KG1 (cell line): Measurements from ENCODE around the gene TOMM70.
"Not testable (repeated sequence)": the region's sequence is repeated elsewhere in the genome, so short reads cannot be mapped to it uniquely, and the experiment has no call there.

ENCODE experiments used
- DNase-seq: peaks from one replicate; lab custom pipeline; 2025; lab: John Stamatoyannopoulos, UW

TOMM70 gene

GRCh38 chr3:100364421-100364820 is 36.5 kb downstream of the TOMM70 start:
- no peak for DNase-seq

- DNase-seq, result no peak
Observed at GRCh38 chr3:100361897-100362296, 39.0 kb downstream of the TOMM70 start.

GRCh38 chr3:100360757-100361496 is 40.0 kb downstream of the TOMM70 start:
- no peak for DNase-seq

- DNase-seq, result no peak
Observed at GRCh38 chr3:100359035-100359434, 41.9 kb downstream of the TOMM70 start.

GRCh38 chr3:100358413-100358812 is 42.5 kb downstream of the TOMM70 start:
- DNase-seq, result no peak

- DNase-seq, result no peak
Observed at GRCh38 chr3:100354850-100355249, 46.0 kb downstream of the TOMM70 start.

- no peak for DNase-seq
Observed at GRCh38 chr3:100352296-100353231, 48.3 kb downstream of the TOMM70 start.

GRCh38 chr3:100351770-100352169 is 49.1 kb downstream of the TOMM70 start:
- DNase-seq, result not testable (repeated sequence)

GRCh38 chr3:100348727-100349126 is 52.2 kb downstream of the TOMM70 start:
- no peak for DNase-seq

GRCh38 chr3:100340527-100340926 is 60.4 kb downstream of the TOMM70 start:
- DNase-seq, result no peak

GRCh38 chr3:100339786-100340185 is 61.1 kb downstream of the TOMM70 start:
- DNase-seq, result no peak

- DNase-seq, result no peak
Observed at GRCh38 chr3:100338911-100339310, 62.0 kb downstream of the TOMM70 start.

GRCh38 chr3:100336229-100336628 is 64.7 kb downstream of the TOMM70 start:
- not testable (repeated sequence) for DNase-seq

GRCh38 chr3:100335434-100335833 is 65.5 kb downstream of the TOMM70 start:
- DNase-seq, result no peak

- DNase-seq, result peak; percentile 27
Observed at GRCh38 chr3:100334488-100335351, 66.2 kb downstream of the TOMM70 start, which contains the start of gene NIT2. Gene NIT2, plus strand, starts transcription at chr3:100334757. Its CDS starts 35 bp downstream, at chr3:100334792.

GRCh38 chr3:100333970-100334487 is 66.9 kb downstream of the TOMM70 start:
- no peak for DNase-seq

GRCh38 chr3:100333051-100333450 is 67.8 kb downstream of the TOMM70 start:
- no peak for DNase-seq

GRCh38 chr3:100331660-100332059 is 69.2 kb downstream of the TOMM70 start:
- no peak for DNase-seq

- no peak for DNase-seq
Observed at GRCh38 chr3:100330651-100331050, 70.2 kb downstream of the TOMM70 start.

GRCh38 chr3:100329800-100330489 is 70.9 kb downstream of the TOMM70 start:
- DNase-seq, result no peak

- not testable (repeated sequence) for DNase-seq
Observed at GRCh38 chr3:100327377-100327776, 73.5 kb downstream of the TOMM70 start.
